Loucy (cell line): ENCODE data around the gene DLG2.

Experiments used
- H2AFZ ChIP-seq: fragments of 200-600 bp; sonication (generic); 2 replicates; pipeline ENCODE4 v1.6.0; 2016; ENCODE audit warnings: antibody characterized with exemption, mild to moderate bottlenecking, low read length, moderate library complexity
- H3F3A ChIP-seq: fragments of 200-600 bp; 2 replicates; pipeline ENCODE4 v1.6.0; 2016; ENCODE audit warnings: antibody characterized with exemption, low read depth, mild to moderate bottlenecking
- H3K27me3 ChIP-seq: fragments of 200-600 bp; sonication (generic); 2 replicates; pipeline ENCODE4 v1.6.1; 2014; ENCODE audit warnings: low read length, mild to moderate bottlenecking; ENCODE audit not compliant: insufficient read depth, poor library complexity, severe bottlenecking
- H3K36me3 ChIP-seq: fragments of 200-600 bp; sonication (generic); 2 replicates; pipeline ENCODE4 v1.6.1; 2016; ENCODE audit warnings: low read length; ENCODE audit not compliant: insufficient read depth
- H3K4me1 ChIP-seq: fragments of 200-600 bp; sonication (generic); 2 replicates; pipeline ENCODE4 v1.5.1; 2014; ENCODE audit warnings: low read length, mild to moderate bottlenecking; ENCODE audit not compliant: insufficient read depth, poor library complexity, severe bottlenecking
- H3K4me2 ChIP-seq: fragments of 200-600 bp; sonication (generic); 2 replicates; pipeline ENCODE4 v1.6.0; 2014; ENCODE audit warnings: antibody characterized with exemption, low read length, low read depth, mild to moderate bottlenecking; ENCODE audit not compliant: poor library complexity, severe bottlenecking
- H3K4me3 ChIP-seq: fragments of 200-600 bp; sonication (generic); 2 replicates; pipeline ENCODE4 v1.5.1; 2014; ENCODE audit warnings: low read length, mild to moderate bottlenecking, mixed read lengths; ENCODE audit not compliant: poor library complexity, severe bottlenecking
- H3K79me2 ChIP-seq: fragments of 200-600 bp; sonication (generic); 2 replicates; pipeline ENCODE4 v1.6.1; 2014; ENCODE audit warnings: low read length; ENCODE audit not compliant: insufficient read depth
- H3K9ac ChIP-seq: fragments of 200-600 bp; sonication (generic); 2 replicates; pipeline ENCODE4 v1.6.0; 2014; ENCODE audit warnings: mild to moderate bottlenecking, low read depth, low read length, moderate library complexity; ENCODE audit not compliant: poor library complexity, severe bottlenecking
- H3K9me2 ChIP-seq: fragments of 200-600 bp; sonication (generic); replicated peaks from 2 replicates; pipeline ENCODE4 v1.6.1; 2016; ENCODE audit warnings: low read depth, low read length, mixed read lengths
- H3K9me3 ChIP-seq: fragments of 200-600 bp; sonication (generic); 2 replicates; pipeline ENCODE4 v1.6.1; 2014; ENCODE audit warnings: mild to moderate bottlenecking, antibody characterized with exemption, low read length, low read depth; ENCODE audit not compliant: insufficient read depth
- H4K20me1 ChIP-seq: fragments of 200-600 bp; sonication (generic); 2 replicates; pipeline ENCODE4 v1.6.0; 2014; ENCODE audit warnings: antibody characterized with exemption, low read length, mild to moderate bottlenecking; ENCODE audit not compliant: insufficient read depth, poor library complexity, severe bottlenecking
- CTCF ChIP-seq: fragments of 200-600 bp; sonication (generic); conservative IDR thresholded peaks from 2 replicates; pipeline ENCODE4 v1.5.1; 2014; ENCODE audit warnings: mild to moderate bottlenecking, antibody characterized with exemption, low read length
- EZH2phosphoT487 ChIP-seq: fragments of 200-600 bp; IDR thresholded peaks from 2 replicates; pipeline ENCODE4 v1.6.1; 2018; ENCODE audit warnings: antibody characterized with exemption, mild to moderate bottlenecking, moderate library complexity, borderline replicate concordance

The DLG2 gene

GRCh38 chr11:85310479-85310878 lies 316.7 kb downstream of the DLG2 start:
- no peak for TF ChIP-seq CTCF
- no peak for TF ChIP-seq EZH2phosphoT487
- H3K9me2 ChIP-seq, result no peaks in the 10 kb centered on the region
- H2AFZ ChIP-seq, result no peak overlapping the region
- no peaks in the 10 kb centered on the region for H3K36me3 ChIP-seq
- no peak overlapping the region for H3K4me2 ChIP-seq
- no peaks in the 10 kb centered on the region for H3K4me1 ChIP-seq
- H3K4me3 ChIP-seq, result no peak overlapping the region
- no peak overlapping the region for H3K9ac ChIP-seq
- no peaks in the 10 kb centered on the region for H3F3A ChIP-seq
- H3K9me3 ChIP-seq, result no peaks in the 10 kb centered on the region
- no peaks in the 10 kb centered on the region for H4K20me1 ChIP-seq
- H3K27me3 ChIP-seq, result no peaks in the 10 kb centered on the region
- no peaks in the 10 kb centered on the region for H3K79me2 ChIP-seq

GRCh38 chr11:85307366-85307765 lies 319.8 kb downstream of the DLG2 start:
- Histone ChIP-seq H3K27me3 (no peaks in the 10 kb centered on the region), H2AFZ (no peak overlapping the region)

GRCh38 chr11:85301895-85302678 lies 325.1 kb downstream of the DLG2 start:
- Histone ChIP-seq H3K4me3 (no peak overlapping the region), H3K9me3 (no peaks in the 10 kb centered on the region), H2AFZ (no peak overlapping the region), H3K4me1 (no peaks in the 10 kb centered on the region), H4K20me1 (no peaks in the 10 kb centered on the region), H3K36me3 (no peaks in the 10 kb centered on the region), H3K27me3 (no peaks in the 10 kb centered on the region), H3K4me2 (no peak overlapping the region), H3K9ac (no peak overlapping the region), H3K9me2 (no peaks in the 10 kb centered on the region), H3F3A (no peaks in the 10 kb centered on the region), H3K79me2 (no peaks in the 10 kb centered on the region)
- no peak for TF ChIP-seq EZH2phosphoT487
- no peak for TF ChIP-seq CTCF

More at GRCh38 chr11:85307366-85307765, 319.8 kb downstream of the DLG2 start:
- Histone ChIP-seq H4K20me1 (no peaks in the 10 kb centered on the region), H3K36me3 (no peaks in the 10 kb centered on the region), H3K4me2 (no peak overlapping the region), H3K4me1 (no peaks in the 10 kb centered on the region), H3K79me2 (no peaks in the 10 kb centered on the region), H3F3A (no peaks in the 10 kb centered on the region), H3K4me3 (no peak overlapping the region), H3K9ac (no peak overlapping the region), H3K9me2 (no peaks in the 10 kb centered on the region), H3K9me3 (no peaks in the 10 kb centered on the region)
- TF ChIP-seq EZH2phosphoT487 (no peak), CTCF (no peak)
